Measurements from ENCODE around the gene FGF8. TPM values are rescaled to one million over a fixed set of nuclear protein-coding genes. Genes with fewer than 3 reads are reported as not detected.

FGF8 gene
- total RNA-seq, 4 donors from 2014 or later: not detected

GRCh38 chr10:101771380-101771779 lies 4.5 kb downstream of the FGF8 start:
- peak in 1 of 2 donors; percentile 78 for DNase-seq (ENCODE audit: low spot score in 2 of 2)
- no peak overlapping the region for H3K4me3 ChIP-seq (ENCODE audit: low read depth, poor library complexity, severe bottlenecking)
- intact Hi-C loops (cut with DNase I; ENCODE audit: low total_unique reads): no loop called here
- WGBS, 2 donors: 87 to 95% methylated on average over 10 of the region's 10 CpGs
- no peak for TF ChIP-seq CTCF (IDR thresholded peaks at IDR 0.05)
- no peak for TF ChIP-seq POLR2A (IDR thresholded peaks at IDR 0.05)

GRCh38 chr10:101770331-101771215 lies 5.3 kb downstream of the FGF8 start:
- intact Hi-C loops (cut with DNase I; ENCODE audit: low total_unique reads): no loop called here
- WGBS, 2 donors: 62 to 71% methylated on average over 24 to 31 of the region's 41 CpGs
- DNase-seq (ENCODE audit: low spot score in 2 of 2): peak in 1 of 2 donors; percentile 76
- H3K4me3 ChIP-seq (ENCODE audit: low read depth, poor library complexity, severe bottlenecking): no peak overlapping the region
- TF ChIP-seq POLR2A (IDR thresholded peaks at IDR 0.05) (no peak), CTCF (IDR thresholded peaks at IDR 0.05) (no peak)

- WGBS, 2 donors: 91 to 92% methylated on average over 5 of the region's 5 CpGs
- peak in 1 of 2 donors; percentile 72 for DNase-seq (ENCODE audit: low spot score in 2 of 2)
- no peak overlapping the region for H3K4me3 ChIP-seq (ENCODE audit: low read depth, poor library complexity, severe bottlenecking)
- TF ChIP-seq CTCF (IDR thresholded peaks at IDR 0.05) (no peak), POLR2A (IDR thresholded peaks at IDR 0.05) (no peak)
- intact Hi-C loops (cut with DNase I; ENCODE audit: low total_unique reads): no loop called here
Measured at GRCh38 chr10:101769541-101770180, 6.3 kb downstream of the FGF8 start.

GRCh38 chr10:101768791-101769170 lies 7.1 kb downstream of the FGF8 start:
- intact Hi-C loops (cut with DNase I; ENCODE audit: low total_unique reads): no loop called here
- DNase-seq (ENCODE audit: low spot score in 2 of 2): peak in 1 of 2 donors; percentile 66
- 81 to 89% methylated on average over 6 to 8 of the region's 8 CpGs for WGBS, 2 donors

More at GRCh38 chr10:101768791-101769170, 7.1 kb downstream of the FGF8 start:
- TF ChIP-seq CTCF (IDR thresholded peaks at IDR 0.05) (no peak), POLR2A (IDR thresholded peaks at IDR 0.05) (no peak)
- no peak overlapping the region for H3K4me3 ChIP-seq (ENCODE audit: low read depth, poor library complexity, severe bottlenecking)
